Gastroesophageal sphincter (tissue), 4 donors: ENCODE results near the gene CAMSAP1. TPM values are rescaled to one million over a fixed set of nuclear protein-coding genes. Genes with fewer than 3 reads are reported as not detected.

Source experiments
- ATAC-seq: fragments of 150-250 bp; one replicate; pipeline ENCODE4 v1.9.1; 2016; ENCODE audit warnings: mild to moderate bottlenecking, moderate library complexity
- H3K27ac ChIP-seq, 4 donors: fragments of 200-600 bp; sonication (generic) in 3 of 4; 1 replicate in 3 of 4; 2 replicates in 1 of 4; pipeline ENCODE4 v1.5.1; 2016 to 2019
- H3K27me3 ChIP-seq: fragments of 200-600 bp; sonication (generic); one replicate; pipeline ENCODE4 v1.5.1; 2019
- H3K36me3 ChIP-seq, 2 donors: fragments of 200-600 bp; sonication (generic); one replicate each; pipeline ENCODE4 v1.5.1; 2019; ENCODE audit warnings: control low read depth in 1 of 2
- H3K4me1 ChIP-seq, 3 donors: fragments of 200-600 bp; sonication (generic); 1 replicate in 2 of 3; 2 replicates in 1 of 3; pipeline ENCODE4 v1.5.1; 2016 to 2019; ENCODE audit warnings: control low read depth in 2 of 3
- H3K4me3 ChIP-seq, 2 donors: fragments of 200-600 bp; sonication (generic); one replicate each; pipeline ENCODE4 v1.5.1; 2019; ENCODE audit warnings: mild to moderate bottlenecking in 1 of 2, moderate library complexity in 1 of 2
- H3K9me3 ChIP-seq, 3 donors: fragments of 200-600 bp; sonication (generic); one replicate each; pipeline ENCODE4 v1.5.1; 2017 to 2019; ENCODE audit warnings: control low read depth in 2 of 3
- EP300 ChIP-seq: sonication (generic); formaldehyde crosslinking; IDR thresholded peaks from one replicate; pipeline ENCODE4 v1.6.1; 2017; ENCODE audit warnings: antibody characterized with exemption, mild to moderate bottlenecking
- POLR2A ChIP-seq, 2 donors: fragments of 450-650 bp; IDR thresholded peaks; one replicate each; pipeline ENCODE4 v1.6.1; 2017; ENCODE audit warnings: antibody characterized with exemption in 2 of 2, mild to moderate bottlenecking in 2 of 2, moderate library complexity in 1 of 2
- POLR2AphosphoS5 ChIP-seq: sonication (generic); formaldehyde crosslinking; IDR thresholded peaks from one replicate; pipeline ENCODE4 v1.6.1; 2017; ENCODE audit warnings: antibody characterized with exemption
- WGBS, 2 donors: methylation state at CpG; one replicate each; pipeline ENCODE4 v1.1.5; 2018; ENCODE audit warnings: low coverage in 1 of 2; 5-methylcytosine and 5-hydroxymethylcytosine counted together
- total RNA-seq, 4 donors: library from RNA; depleted of rRNA; stranded (reverse); fragments of >200 nt; gene quantifications; one replicate each; pipeline ENCODE4 v1.1.0, GENCODE V29; 2016
- TF ChIP-seq, protein P1 (sequence below), 4 experiments: fragments of 200-600 bp in 2 of 4; fragments of 450-650 bp in 2 of 4; sonication (generic) in 1 of 4; IDR thresholded peaks; one replicate each; pipeline ENCODE4 v1.5.1; 2017 to 2019; ENCODE audit warnings: antibody characterized with exemption in 4 of 4, mild to moderate bottlenecking in 2 of 4, moderate library complexity in 2 of 4

The CAMSAP1 gene
- total RNA-seq, 4 donors from 2014 or later, result 27.5 to 49.2 (median 28.2) TPM

- Histone ChIP-seq H3K9me3 (no peaks in the 10 kb centered on the region), H3K4me3 (no peak overlapping the region), H3K27ac (no peak overlapping the region), H3K36me3 (peaks cover 0 to 100% of the 10 kb centered on the region in 2 donors), H3K27me3 (no peaks in the 10 kb centered on the region), H3K4me1 (no peaks in the 10 kb centered on the region)
- ATAC-seq, result no peak
- TF ChIP-seq POLR2AphosphoS5 (no peak), POLR2A (IDR thresholded peaks at IDR 0.05) (no peak), EP300 (no peak)
- TF ChIP-seq, protein P1, sequence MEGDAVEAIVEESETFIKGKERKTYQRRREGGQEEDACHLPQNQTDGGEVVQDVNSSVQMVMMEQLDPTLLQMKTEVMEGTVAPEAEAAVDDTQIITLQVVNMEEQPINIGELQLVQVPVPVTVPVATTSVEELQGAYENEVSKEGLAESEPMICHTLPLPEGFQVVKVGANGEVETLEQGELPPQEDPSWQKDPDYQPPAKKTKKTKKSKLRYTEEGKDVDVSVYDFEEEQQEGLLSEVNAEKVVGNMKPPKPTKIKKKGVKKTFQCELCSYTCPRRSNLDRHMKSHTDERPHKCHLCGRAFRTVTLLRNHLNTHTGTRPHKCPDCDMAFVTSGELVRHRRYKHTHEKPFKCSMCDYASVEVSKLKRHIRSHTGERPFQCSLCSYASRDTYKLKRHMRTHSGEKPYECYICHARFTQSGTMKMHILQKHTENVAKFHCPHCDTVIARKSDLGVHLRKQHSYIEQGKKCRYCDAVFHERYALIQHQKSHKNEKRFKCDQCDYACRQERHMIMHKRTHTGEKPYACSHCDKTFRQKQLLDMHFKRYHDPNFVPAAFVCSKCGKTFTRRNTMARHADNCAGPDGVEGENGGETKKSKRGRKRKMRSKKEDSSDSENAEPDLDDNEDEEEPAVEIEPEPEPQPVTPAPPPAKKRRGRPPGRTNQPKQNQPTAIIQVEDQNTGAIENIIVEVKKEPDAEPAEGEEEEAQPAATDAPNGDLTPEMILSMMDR (IDR thresholded peaks at IDR 0.05), result no peak
- WGBS, 2 donors, result 86 to 90% methylated on average over 9 to 14 of the region's 28 CpGs
Observed at GRCh38 chr9:135815830-135816650, 91.3 kb downstream of the CAMSAP1 start.

- peaks cover 0 to 100% of the 10 kb centered on the region in 2 donors for H3K36me3 ChIP-seq
- H3K27me3 ChIP-seq, result no peaks in the 10 kb centered on the region
- H3K4me1 ChIP-seq, result no peaks in the 10 kb centered on the region
- H3K27ac ChIP-seq, result no peak overlapping the region
- 93 to 100% methylated on average over 1 to 3 of the region's 4 CpGs for WGBS, 2 donors
- no peaks in the 10 kb centered on the region for H3K9me3 ChIP-seq
- H3K4me3 ChIP-seq, result no peak overlapping the region
- TF ChIP-seq, protein P1 (IDR thresholded peaks at IDR 0.05), result no peak
- TF ChIP-seq EP300, result no peak
- TF ChIP-seq POLR2AphosphoS5, result no peak
- TF ChIP-seq POLR2A (IDR thresholded peaks at IDR 0.05), result no peak
- no peak for ATAC-seq
Observed at GRCh38 chr9:135815413-135815812, 91.9 kb downstream of the CAMSAP1 start.

DNA sequence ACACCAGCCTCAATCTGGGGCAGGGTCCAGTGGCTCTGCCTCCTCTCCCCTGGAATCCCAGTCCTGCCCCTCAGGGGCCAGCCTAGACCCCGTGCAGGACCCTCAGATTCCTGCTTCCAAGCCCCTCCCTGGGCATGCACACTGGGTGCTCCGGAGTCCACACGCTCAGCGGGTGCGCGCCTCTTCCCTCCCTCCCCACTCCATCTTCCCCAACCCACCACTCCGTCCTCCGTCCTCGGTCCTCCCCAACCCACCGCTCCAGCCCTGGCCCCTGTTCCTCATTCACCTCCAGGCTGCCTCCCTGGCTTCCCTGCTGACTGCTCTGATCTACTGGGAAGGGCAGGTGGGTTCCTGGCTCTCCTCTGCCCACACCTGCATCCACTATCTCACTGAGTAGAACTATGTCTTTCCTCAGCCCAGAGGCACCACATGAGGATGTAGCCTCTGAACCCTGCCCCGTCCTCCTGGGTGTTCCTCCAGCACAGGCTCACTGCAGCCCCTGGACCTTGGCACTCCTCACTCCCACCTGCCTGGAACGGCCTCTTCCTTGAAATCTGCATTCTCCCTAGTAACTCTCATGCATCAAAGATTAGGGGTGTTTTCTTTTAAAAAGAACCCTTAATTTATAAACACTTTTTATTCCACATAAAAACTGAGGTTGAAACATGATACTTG, 92.8 kb downstream of the CAMSAP1 start:
- no peaks in the 10 kb centered on the region for H3K4me1 ChIP-seq
- no peak overlapping the region for H3K27ac ChIP-seq
- TF ChIP-seq POLR2AphosphoS5 (no peak), POLR2A (IDR thresholded peaks at IDR 0.05) (no peak), EP300 (no peak)
- TF ChIP-seq, protein P1 (IDR thresholded peaks at IDR 0.05), result no peak
- no peak overlapping the region for H3K4me3 ChIP-seq
- H3K9me3 ChIP-seq, result no peaks in the 10 kb centered on the region
- 93 to 94% methylated on average over 4 to 12 of the region's 12 CpGs for WGBS, 2 donors
- peaks cover 0 to 100% of the 10 kb centered on the region in 2 donors for H3K36me3 ChIP-seq
- no peaks in the 10 kb centered on the region for H3K27me3 ChIP-seq
- no peak for ATAC-seq

- Histone ChIP-seq H3K4me3 (no peak overlapping the region), H3K9me3 (no peaks in the 10 kb centered on the region), H3K27me3 (no peaks in the 10 kb centered on the region), H3K36me3 (peaks cover 0 to 100% of the 10 kb centered on the region in 2 donors), H3K27ac (no peak overlapping the region), H3K4me1 (no peaks in the 10 kb centered on the region)
- 90 to 93% methylated on average over 2 to 4 of the region's 14 CpGs for WGBS, 2 donors
- ATAC-seq, result no peak
- no peak for TF ChIP-seq EP300
Observed at GRCh38 chr9:135813671-135814290, 93.6 kb downstream of the CAMSAP1 start.

DNA sequence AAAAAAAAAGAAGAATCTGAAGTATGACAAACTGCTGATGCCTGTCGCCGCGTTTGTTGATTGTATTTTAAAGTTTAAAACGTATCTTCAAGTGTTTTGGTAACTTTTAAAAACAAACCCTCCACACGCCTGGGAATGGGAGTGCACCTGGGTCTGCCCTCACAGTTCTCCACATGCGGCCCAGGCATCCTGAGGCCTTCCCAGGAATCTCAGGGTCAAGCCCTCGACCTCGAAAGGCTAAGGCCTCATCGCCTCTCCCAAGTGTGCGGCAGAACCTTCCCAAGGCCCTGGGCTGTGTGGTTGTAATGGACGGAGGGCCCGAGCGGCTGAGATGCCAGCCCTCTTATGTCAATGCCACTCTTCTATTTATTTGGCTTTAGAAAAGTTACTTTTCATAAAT, 94.4 kb downstream of the CAMSAP1 start:
- TF ChIP-seq, protein P1 (IDR thresholded peaks at IDR 0.05), result no peak
- TF ChIP-seq POLR2AphosphoS5, result no peak
- TF ChIP-seq EP300, result no peak
- no peak for TF ChIP-seq POLR2A (IDR thresholded peaks at IDR 0.05)
- Histone ChIP-seq H3K4me1 (no peaks in the 10 kb centered on the region), H3K9me3 (no peaks in the 10 kb centered on the region), H3K27ac (no peak overlapping the region), H3K36me3 (peaks cover 0 to 100% of the 10 kb centered on the region in 2 donors), H3K4me3 (no peak overlapping the region), H3K27me3 (no peaks in the 10 kb centered on the region)
- WGBS, 2 donors, result 86 to 88% methylated on average over 13 of the region's 13 CpGs
- ATAC-seq, result no peak
